Naive thymus-derived CD4-positive, alpha-beta T cell (primary cell): Measurements from ENCODE around the gene ZMYM5. TPM values are rescaled to one million over a fixed set of nuclear protein-coding genes. Genes with fewer than 3 reads are reported as not detected.
"Not testable (repeated sequence)": the region's sequence is repeated elsewhere in the genome, so short reads cannot be mapped to it uniquely, and the experiment has no call there.

Source experiments
- ATAC-seq: fragments of 150-1000 bp; cut with Tn5 transposase; 2 replicates; pipeline ENCODE4 v1.10.0; 2021; ENCODE audit warnings: mild to moderate bottlenecking, moderate library complexity
- CTCF ChIA-PET: fragments of 350-600 bp; sonication (Branson Sonifier 250); formaldehyde crosslinking; loops from one replicate; lab custom pipeline; 2021; ENCODE audit warnings: antibody characterized with exemption; lab: Charles Lee
- POLR2A ChIA-PET: fragments of 350-600 bp; sonication (Branson Sonifier 250); formaldehyde crosslinking; loops from one replicate; lab custom pipeline; 2021; ENCODE audit warnings: antibody characterized with exemption, inconsistent platforms; lab: Charles Lee
- DNase-seq, 9 donors: peaks; one replicate each; pipeline versions ENCODE4 v3.0.0 to v3.0.0-alpha.2; 2020 to 2022; ENCODE audit warnings: mixed read lengths in 1 of 9
- H3K27ac ChIP-seq: one replicate; pipeline ENCODE4 v1.7.0; 2013; ENCODE audit warnings: mild to moderate bottlenecking, low read depth, low read length, moderate library complexity
- H3K27me3 ChIP-seq, 2 donors: one replicate each; pipeline ENCODE4 v1.7.0; 2013; ENCODE audit warnings: low read length in 2 of 2, mild to moderate bottlenecking in 2 of 2, moderate library complexity in 2 of 2; ENCODE audit not compliant: control insufficient read depth in 2 of 2, insufficient read depth in 2 of 2
- H3K36me3 ChIP-seq, 3 experiments: 1 replicate in 2 of 3; 2 replicates in 1 of 3; pipeline ENCODE4 v1.7.0; 2013; ENCODE audit warnings: low read length in 3 of 3, mild to moderate bottlenecking in 3 of 3, moderate library complexity in 1 of 3; ENCODE audit not compliant: insufficient read depth in 3 of 3, control insufficient read depth in 2 of 3
- H3K4me1 ChIP-seq, 2 donors: one replicate each; pipeline ENCODE4 v1.7.0; 2013; ENCODE audit warnings: low read length in 2 of 2, mild to moderate bottlenecking in 2 of 2, moderate library complexity in 1 of 2; ENCODE audit not compliant: control insufficient read depth in 2 of 2, insufficient read depth in 2 of 2
- H3K4me3 ChIP-seq: 2 replicates; pipeline ENCODE4 v1.7.0; 2013; ENCODE audit warnings: mild to moderate bottlenecking, low read length
- H3K9me3 ChIP-seq, 3 experiments: 1 replicate in 2 of 3; 2 replicates in 1 of 3; pipeline ENCODE4 v1.7.0; 2013; ENCODE audit warnings: low read length in 3 of 3; ENCODE audit not compliant: control insufficient read depth in 2 of 3
- H3K27ac Mint-ChIP-seq, 9 donors: one replicate each; pipeline ENCODE4 v1.8.0; 2020 to 2022; ENCODE audit warnings: mixed read lengths in 9 of 9, mild to moderate bottlenecking in 8 of 9, moderate library complexity in 5 of 9, inconsistent platforms in 2 of 9
- H3K27me3 Mint-ChIP-seq, 5 donors: one replicate each; pipeline ENCODE4 v1.8.0; 2021 to 2022; ENCODE audit warnings: mixed read lengths in 5 of 5, mild to moderate bottlenecking in 1 of 5
- H3K36me3 Mint-ChIP-seq, 5 donors: one replicate each; pipeline ENCODE4 v1.8.0; 2020 to 2022; ENCODE audit warnings: mixed read lengths in 5 of 5, mild to moderate bottlenecking in 3 of 5, inconsistent platforms in 1 of 5
- H3K4me1 Mint-ChIP-seq, 7 donors: one replicate each; pipeline ENCODE4 v1.8.0; 2020 to 2022; ENCODE audit warnings: mixed read lengths in 7 of 7, mild to moderate bottlenecking in 3 of 7, inconsistent platforms in 1 of 7
- H3K4me3 Mint-ChIP-seq, 10 donors: one replicate each; pipeline ENCODE4 v1.8.0; 2020 to 2022; ENCODE audit warnings: mild to moderate bottlenecking in 10 of 10, mixed read lengths in 10 of 10, moderate library complexity in 6 of 10, inconsistent platforms in 2 of 10
- H3K9me3 Mint-ChIP-seq, 11 donors: one replicate each; pipeline ENCODE4 v1.8.0; 2020 to 2022; ENCODE audit warnings: mixed read lengths in 11 of 11, mild to moderate bottlenecking in 4 of 11, inconsistent platforms in 1 of 11, moderate library complexity in 1 of 11
- intact Hi-C, 2 donors: fragments of 100-400 bp; cut with micrococcal nuclease; formaldehyde crosslinking; loops; one replicate each; pipeline ENCODE4 v1.15.1; 2023
- polyA plus RNA-seq, 2 donors: library from polyadenylated mRNA; unstranded; fragments of 300-500 nt; fragmentation: Illumina TruSeq; gene quantifications; one replicate each; pipeline ENCODE4 v1.2.3, GENCODE V29; 2021
- total RNA-seq, 6 experiments: library from RNA in 5 of 6; stranded (reverse) in 5 of 6; gene quantifications; 1 replicate in 5 of 6; 2 replicates in 1 of 6; pipeline ENCODE4 v1.2.3 and lab custom pipeline; 2021 to 2026

ZMYM5 gene
- total and polyA plus RNA-seq, 7 experiments from 2014 or later = 17.5 to 29.9 (median 24.7) TPM

- H3K9me3 ChIP-seq, ATAC-seq, POLR2A ChIA-PET: not testable (repeated sequence)
Measured at GRCh38 chr13:19815842-19816241, 47.6 kb downstream of the ZMYM5 start.

GRCh38 chr13:19810996-19811881 is 52.2 kb downstream of the ZMYM5 start:
- H3K4me1 Mint-ChIP-seq = no peaks in the 10 kb centered on the region
- POLR2A ChIA-PET = no interaction called here
- peaks cover 0 to 13% (median 7%) of the 10 kb centered on the region in 5 donors for H3K36me3 Mint-ChIP-seq
- no peak for ATAC-seq
- Histone ChIP-seq H3K4me3 (no peak overlapping the region), H3K36me3 (no peaks in the 10 kb centered on the region), H3K4me1 (no peaks in the 10 kb centered on the region), H3K9me3 (no peaks in the 10 kb centered on the region), H3K27me3 (no peaks in the 10 kb centered on the region), H3K27ac (no peak overlapping the region)
- no peak overlapping the region for H3K27ac Mint-ChIP-seq
- intact Hi-C loops = no loop called here
- H3K9me3 Mint-ChIP-seq = peaks cover 0 to 2% (median 0%) of the 10 kb centered on the region in 11 donors
- H3K27me3 Mint-ChIP-seq = no peaks in the 10 kb centered on the region
- no peak for DNase-seq
- H3K4me3 Mint-ChIP-seq = no peak overlapping the region
- CTCF ChIA-PET = interaction anchor here (0.6 kb wide), 1 partner anchor 19 kb away, joined by 3 read pairs; no protein-coding TSS in a partner anchor

More at GRCh38 chr13:19815842-19816241, 47.6 kb downstream of the ZMYM5 start:
- CTCF ChIA-PET, DNase-seq, H3K4me3 Mint-ChIP-seq, H3K27me3 ChIP-seq, H3K27ac Mint-ChIP-seq, H3K27ac ChIP-seq, H3K27me3 Mint-ChIP-seq, intact Hi-C loops, H3K4me1 Mint-ChIP-seq, H3K9me3 Mint-ChIP-seq, H3K4me3 ChIP-seq, H3K4me1 ChIP-seq: not testable (repeated sequence)
- peaks cover 0 to 18% (median 6%) of the 10 kb centered on the region in 3 experiments for H3K36me3 ChIP-seq
- peaks cover 0 to 27% (median 23%) of the 10 kb centered on the region in 5 donors for H3K36me3 Mint-ChIP-seq

DNA sequence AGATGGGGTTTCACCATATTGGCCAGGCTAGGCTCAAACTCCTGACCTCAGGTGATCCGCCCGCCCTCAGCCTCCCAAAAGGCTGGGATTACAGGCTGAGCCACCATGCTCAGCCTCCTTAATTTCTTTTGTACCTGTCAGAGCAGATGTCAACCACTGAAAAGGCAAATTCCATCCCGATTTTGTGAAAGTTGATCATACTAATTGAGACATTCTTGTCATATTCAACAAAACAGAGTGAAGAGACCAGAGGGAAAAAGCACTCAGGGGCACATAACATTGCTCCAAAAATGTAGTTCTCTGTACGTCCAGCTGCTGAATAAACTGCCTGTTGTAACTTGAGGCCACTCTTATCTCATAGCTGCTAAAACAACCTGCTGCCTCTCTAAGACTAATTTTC is 53.3 kb downstream of the ZMYM5 start:
- no peak overlapping the region for H3K27ac ChIP-seq
- ChIA-PET CTCF (interaction anchor here (0.6 kb wide), 1 partner anchor 16 kb away, joined by 4 read pairs; no protein-coding TSS in a partner anchor), POLR2A (no interaction called here)
- H3K4me3 ChIP-seq = no peak overlapping the region
- H3K27me3 ChIP-seq = no peaks in the 10 kb centered on the region
- no peaks in the 10 kb centered on the region for H3K4me1 ChIP-seq
- H3K4me1 Mint-ChIP-seq = no peaks in the 10 kb centered on the region
- no peak overlapping the region for H3K4me3 Mint-ChIP-seq
- peaks cover 0 to 2% (median 0%) of the 10 kb centered on the region in 11 donors for H3K9me3 Mint-ChIP-seq
- intact Hi-C loops = no loop called here
- no peak for ATAC-seq
- no peak overlapping the region for H3K27ac Mint-ChIP-seq
- no peak for DNase-seq
- H3K27me3 Mint-ChIP-seq = no peaks in the 10 kb centered on the region
- H3K9me3 ChIP-seq = no peaks in the 10 kb centered on the region
- H3K36me3 Mint-ChIP-seq = peaks cover 0 to 13% (median 7%) of the 10 kb centered on the region in 5 donors
- no peaks in the 10 kb centered on the region for H3K36me3 ChIP-seq

DNA sequence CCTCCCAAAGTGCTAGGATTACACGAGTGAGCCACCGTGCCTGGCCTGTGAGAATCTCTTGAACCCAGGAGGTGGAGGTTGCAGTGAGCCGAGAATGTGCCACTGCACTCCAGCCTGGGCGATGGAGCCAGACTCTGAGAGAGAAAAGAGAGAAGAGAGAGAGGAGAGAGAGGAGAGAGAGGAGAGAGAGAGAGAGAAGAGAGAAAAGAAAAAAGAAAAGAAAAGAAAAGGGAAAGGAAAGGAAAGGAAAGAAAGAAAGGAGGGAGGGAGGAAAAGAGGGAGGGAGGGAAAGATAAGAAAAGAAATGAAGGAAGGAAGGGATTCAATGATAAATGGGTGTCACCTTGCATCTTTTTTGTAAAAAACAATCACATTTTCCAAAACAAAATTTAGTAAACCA is 57.7 kb downstream of the ZMYM5 start:
- Histone ChIP-seq H3K36me3 (no peaks in the 10 kb centered on the region), H3K9me3 (no peaks in the 10 kb centered on the region), H3K27ac (no peak overlapping the region), H3K4me1 (no peaks in the 10 kb centered on the region), H3K4me3 (no peak overlapping the region), H3K27me3 (no peaks in the 10 kb centered on the region)
- ChIA-PET CTCF (no interaction called here), POLR2A (no interaction called here)
- intact Hi-C loops = no loop called here
- H3K4me3 Mint-ChIP-seq = no peak overlapping the region
- no peak overlapping the region for H3K27ac Mint-ChIP-seq
- no peak for ATAC-seq
- no peak for DNase-seq
- H3K9me3 Mint-ChIP-seq = no peaks in the 10 kb centered on the region
- H3K27me3 Mint-ChIP-seq = no peaks in the 10 kb centered on the region
- H3K36me3 Mint-ChIP-seq = peaks cover 0 to 5% (median 0%) of the 10 kb centered on the region in 5 donors
- H3K4me1 Mint-ChIP-seq = no peaks in the 10 kb centered on the region

DNA sequence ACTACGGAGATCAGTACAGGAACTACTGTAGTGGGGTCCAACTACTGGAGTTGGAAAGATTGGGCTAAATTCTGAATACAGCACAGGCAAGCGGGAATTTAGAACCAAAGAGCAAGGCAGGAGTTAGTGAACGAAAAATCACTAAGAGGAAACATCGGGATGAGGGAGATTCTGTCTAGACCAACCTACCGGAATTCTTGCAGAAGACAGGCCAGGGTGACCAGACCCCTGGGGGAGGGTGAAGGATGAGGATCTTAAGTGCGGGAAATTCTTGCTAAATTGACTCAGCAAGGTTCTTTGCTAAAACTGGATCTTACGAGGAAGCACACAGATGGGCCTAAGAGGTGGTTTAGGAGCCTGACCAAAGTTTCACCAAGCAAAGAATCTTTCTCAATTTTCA is 67.5 kb downstream of the ZMYM5 start:
- DNase-seq = no peak
- Mint-ChIP-seq H3K4me1 (peaks cover 0 to 3% (median 0%) of the 10 kb centered on the region in 7 donors), H3K27ac (no peak overlapping the region), H3K27me3 (no peaks in the 10 kb centered on the region), H3K4me3 (no peak overlapping the region), H3K9me3 (peaks cover 0 to 5% (median 0%) of the 10 kb centered on the region in 11 donors), H3K36me3 (peaks cover 0 to 11% (median 9%) of the 10 kb centered on the region in 5 donors)
- Histone ChIP-seq H3K9me3 (no peaks in the 10 kb centered on the region), H3K4me3 (no peak overlapping the region), H3K4me1 (no peaks in the 10 kb centered on the region), H3K27ac (no peak overlapping the region), H3K27me3 (no peaks in the 10 kb centered on the region), H3K36me3 (no peaks in the 10 kb centered on the region)
- intact Hi-C loops = no loop called here
- ChIA-PET POLR2A (no interaction called here), CTCF (no interaction called here)
- ATAC-seq = no peak

GRCh38 chr13:19794631-19795030 is 68.8 kb downstream of the ZMYM5 start:
- DNase-seq (no peak), ATAC-seq (no peak)
- Histone ChIP-seq H3K4me3 (no peak overlapping the region), H3K36me3 (no peaks in the 10 kb centered on the region), H3K27me3 (no peaks in the 10 kb centered on the region), H3K9me3 (no peaks in the 10 kb centered on the region), H3K27ac (no peak overlapping the region), H3K4me1 (no peaks in the 10 kb centered on the region)
- H3K36me3 Mint-ChIP-seq = peaks cover 0 to 11% (median 4%) of the 10 kb centered on the region in 5 donors
- ChIA-PET POLR2A (no interaction called here), CTCF (interaction anchor here (0.6 kb wide), 1 partner anchor 16 kb away, joined by 4 read pairs; no protein-coding TSS in a partner anchor)
- H3K27me3 Mint-ChIP-seq = no peaks in the 10 kb centered on the region
- no peak overlapping the region for H3K4me3 Mint-ChIP-seq
- no peak overlapping the region for H3K27ac Mint-ChIP-seq
- intact Hi-C loops = no loop called here
- peaks cover 0 to 3% (median 0%) of the 10 kb centered on the region in 7 donors for H3K4me1 Mint-ChIP-seq
- no peaks in the 10 kb centered on the region for H3K9me3 Mint-ChIP-seq
